Stomach (tissue), 9 donors: ENCODE results near the gene NDUFAF2. TPM values are rescaled to one million over a fixed set of nuclear protein-coding genes. Genes with fewer than 3 reads are reported as not detected.

Source experiments
- DNase-seq, 2 donors: peaks; one replicate each; pipeline versions ENCODE4 v3.0.0 to v3.0.0-alpha.2; 2013 to 2019
- H3K27ac ChIP-seq, 5 donors: fragments of 200-600 bp in 4 of 5; sonication (generic) in 4 of 5; one replicate each; pipeline ENCODE4 v1.5.1; 2013 to 2019; ENCODE audit warnings: mild to moderate bottlenecking in 1 of 5, moderate library complexity in 1 of 5
- H3K27me3 ChIP-seq, 3 donors: fragments of 200-600 bp; sonication (generic); one replicate each; pipeline ENCODE4 v1.5.1; 2017 to 2019; ENCODE audit warnings: mixed run types in 1 of 3
- H3K36me3 ChIP-seq, 4 donors: fragments of 200-600 bp; sonication (generic); 1 replicate in 3 of 4; 2 replicates in 1 of 4; pipeline ENCODE4 v1.5.1; 2016 to 2019
- H3K4me1 ChIP-seq, 4 donors: fragments of 200-600 bp; sonication (generic); one replicate each; pipeline ENCODE4 v1.5.1; 2016 to 2019
- H3K4me3 ChIP-seq, 4 donors: fragments of 200-600 bp; sonication (generic) in 3 of 4; one replicate each; pipeline ENCODE4 v1.5.1; 2016 to 2019; ENCODE audit warnings: mild to moderate bottlenecking in 1 of 4
- H3K9me3 ChIP-seq, 4 donors: fragments of 200-600 bp; sonication (generic); one replicate each; pipeline ENCODE4 v1.5.1; 2016 to 2019
- CTCF ChIP-seq, 7 experiments: fragments of 450-650 bp in 4 of 7; fragments of 200-600 bp in 3 of 7; sonication (generic) in 3 of 7; IDR thresholded peaks; one replicate each; pipeline ENCODE4 v1.5.1; 2016 to 2019; ENCODE audit warnings: antibody characterized with exemption in 7 of 7, control low read depth in 2 of 7, mild to moderate bottlenecking in 1 of 7
- EP300 ChIP-seq: sonication (generic); formaldehyde crosslinking; IDR thresholded peaks from one replicate; pipeline ENCODE4 v1.6.1; 2017; ENCODE audit warnings: antibody characterized with exemption
- POLR2A ChIP-seq, 4 donors: fragments of 450-650 bp; IDR thresholded peaks; one replicate each; pipeline ENCODE4 v1.6.1; 2016; ENCODE audit warnings: antibody characterized with exemption in 4 of 4, control low read depth in 2 of 4, mild to moderate bottlenecking in 1 of 4, moderate library complexity in 1 of 4
- POLR2AphosphoS5 ChIP-seq, 3 donors: sonication (generic); formaldehyde crosslinking; IDR thresholded peaks; one replicate each; pipeline ENCODE4 v1.6.1; 2016; ENCODE audit warnings: antibody characterized with exemption in 3 of 3
- WGBS, 5 donors: extraction: QIAGEN DNeasy Blood & Tissue Kit in 3 of 5; methylation state at CpG; one replicate each; pipeline versions ENCODE4 v1.1.5 to v1.1.7; 2013 to 2018; 5-methylcytosine and 5-hydroxymethylcytosine counted together
- intact Hi-C: fragments of 100-400 bp; cut with DNase I; formaldehyde crosslinking; loops from one replicate; pipeline ENCODE4 v1.15.1; 2023; ENCODE audit warnings: low total_unique reads
- polyA plus RNA-seq, 3 donors: library from polyadenylated mRNA; stranded (reverse); fragments of 200-250 nt; gene quantifications; one replicate each; pipeline ENCODE4 v1.2.3, GENCODE V29; 2013
- total RNA-seq, 5 donors: library from RNA; depleted of rRNA; stranded (reverse); fragments of >200 nt; gene quantifications; one replicate each; pipeline versions ENCODE4 v1.1.0 to v1.2.3, GENCODE V29; 2014 to 2016
- donor health status: healthy with polysubstance abuse.
- donor health status: Bipolar disorder and iron deficiency.
- donor health status: healthy.

NDUFAF2 gene
- total and polyA plus RNA-seq, 8 donors: 3.5 to 61.9 (median 29.3) TPM

- no peaks in the 10 kb centered on the region for H3K27me3 ChIP-seq
- no peak for TF ChIP-seq POLR2A (IDR thresholded peaks at IDR 0.05)
- TF ChIP-seq EP300: no peak
- TF ChIP-seq POLR2AphosphoS5 (IDR thresholded peaks at IDR 0.05): no peak
- TF ChIP-seq CTCF (IDR thresholded peaks at IDR 0.05): no peak
- peaks cover 0 to 13% (median 6%) of the 10 kb centered on the region in 4 donors for H3K36me3 ChIP-seq
- H3K27ac ChIP-seq: no peak overlapping the region
- H3K9me3 ChIP-seq: peaks cover 0 to 18% (median 7%) of the 10 kb centered on the region in 4 donors
- 75 to 86% (median 82%) methylated on average over 3 of the region's 3 CpGs for WGBS, 5 donors
- H3K4me3 ChIP-seq: no peak overlapping the region
- intact Hi-C loops: no loop called here
- H3K4me1 ChIP-seq: no peaks in the 10 kb centered on the region
- DNase-seq: no peak
These were observed 51.4 kb downstream of the NDUFAF2 start for GRCh38 chr5:60996368-60996767.

- WGBS, 5 donors: 87 to 94% (median 88%) methylated on average over 1 of the region's 1 CpG
- H3K9me3 ChIP-seq: peaks cover 0 to 18% (median 7%) of the 10 kb centered on the region in 4 donors
- no peak overlapping the region for H3K27ac ChIP-seq
- H3K4me3 ChIP-seq: no peak overlapping the region
- TF ChIP-seq POLR2AphosphoS5 (IDR thresholded peaks at IDR 0.05) (no peak), EP300 (no peak), CTCF (IDR thresholded peaks at IDR 0.05) (no peak), POLR2A (IDR thresholded peaks at IDR 0.05) (no peak)
- no peaks in the 10 kb centered on the region for H3K4me1 ChIP-seq
- no peaks in the 10 kb centered on the region for H3K27me3 ChIP-seq
- DNase-seq: no peak
- intact Hi-C loops: no loop called here
- H3K36me3 ChIP-seq: peaks cover 0 to 12% (median 6%) of the 10 kb centered on the region in 4 donors
These were observed 52.7 kb downstream of the NDUFAF2 start for GRCh38 chr5:60997721-60998120.

- H3K4me3 ChIP-seq: no peak overlapping the region
- intact Hi-C loops: no loop called here
- no peak for DNase-seq
These were observed 55.9 kb downstream of the NDUFAF2 start for GRCh38 chr5:61000887-61001286.

GRCh38 chr5:61001647-61002046, 56.6 kb downstream of the NDUFAF2 start:
- Histone ChIP-seq H3K36me3 (no peaks in the 10 kb centered on the region), H3K4me1 (no peaks in the 10 kb centered on the region), H3K27ac (no peak overlapping the region), H3K4me3 (no peak overlapping the region), H3K27me3 (no peaks in the 10 kb centered on the region), H3K9me3 (no peaks in the 10 kb centered on the region)
- no peak for DNase-seq
- intact Hi-C loops: no loop called here
- TF ChIP-seq EP300 (no peak), CTCF (IDR thresholded peaks at IDR 0.05) (no peak), POLR2A (IDR thresholded peaks at IDR 0.05) (no peak), POLR2AphosphoS5 (IDR thresholded peaks at IDR 0.05) (no peak)
- 76 to 90% (median 86%) methylated on average over 3 of the region's 3 CpGs for WGBS, 5 donors

More at GRCh38 chr5:61000887-61001286, 55.9 kb downstream of the NDUFAF2 start:
- H3K36me3 ChIP-seq: no peaks in the 10 kb centered on the region
- no peaks in the 10 kb centered on the region for H3K4me1 ChIP-seq
- no peak overlapping the region for H3K27ac ChIP-seq
- no peak for TF ChIP-seq EP300
- TF ChIP-seq CTCF (IDR thresholded peaks at IDR 0.05): no peak
- no peak for TF ChIP-seq POLR2AphosphoS5 (IDR thresholded peaks at IDR 0.05)
- no peak for TF ChIP-seq POLR2A (IDR thresholded peaks at IDR 0.05)
- H3K9me3 ChIP-seq: no peaks in the 10 kb centered on the region
- no peaks in the 10 kb centered on the region for H3K27me3 ChIP-seq
